ENCODE measurements around the gene TOR1A. TPM values are rescaled to one million over a fixed set of nuclear protein-coding genes. Genes with fewer than 3 reads are reported as not detected.

Gene TOR1A
- total and polyA plus RNA-seq, 8 donors = 32.0 to 40.0 (median 36.3) TPM

DNA sequence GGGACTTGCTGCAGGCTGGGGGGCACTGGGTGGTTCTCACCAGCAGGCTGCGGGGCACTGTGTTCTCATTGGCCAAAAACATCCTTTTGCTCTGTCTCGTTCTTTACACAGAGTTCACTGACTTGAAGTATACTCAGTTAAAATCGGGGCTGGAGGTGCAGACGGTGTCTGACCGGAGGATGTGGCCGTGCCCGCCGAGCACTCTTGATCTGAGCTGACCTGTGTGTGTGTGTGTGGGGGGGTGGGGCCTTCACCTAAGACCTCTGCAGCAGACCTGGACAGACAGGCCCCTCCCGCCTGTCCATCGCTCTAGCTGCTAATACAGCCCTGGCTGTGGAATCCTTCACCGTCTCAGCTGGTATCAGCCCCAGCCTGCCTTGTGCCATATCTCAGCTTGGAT is 13.8 kb downstream of the TOR1A start:
- Histone ChIP-seq H3K4me3 (no peak overlapping the region), H3K36me3 (peaks cover 0 to 85% of the 10 kb centered on the region in 2 donors), H3K27me3 (no peaks in the 10 kb centered on the region), H3K27ac (no peak overlapping the region), H3K9me3 (no peaks in the 10 kb centered on the region), H3K4me1 (peaks cover 0 to 35% of the 10 kb centered on the region in 2 donors)
- TF ChIP-seq, protein P1, sequence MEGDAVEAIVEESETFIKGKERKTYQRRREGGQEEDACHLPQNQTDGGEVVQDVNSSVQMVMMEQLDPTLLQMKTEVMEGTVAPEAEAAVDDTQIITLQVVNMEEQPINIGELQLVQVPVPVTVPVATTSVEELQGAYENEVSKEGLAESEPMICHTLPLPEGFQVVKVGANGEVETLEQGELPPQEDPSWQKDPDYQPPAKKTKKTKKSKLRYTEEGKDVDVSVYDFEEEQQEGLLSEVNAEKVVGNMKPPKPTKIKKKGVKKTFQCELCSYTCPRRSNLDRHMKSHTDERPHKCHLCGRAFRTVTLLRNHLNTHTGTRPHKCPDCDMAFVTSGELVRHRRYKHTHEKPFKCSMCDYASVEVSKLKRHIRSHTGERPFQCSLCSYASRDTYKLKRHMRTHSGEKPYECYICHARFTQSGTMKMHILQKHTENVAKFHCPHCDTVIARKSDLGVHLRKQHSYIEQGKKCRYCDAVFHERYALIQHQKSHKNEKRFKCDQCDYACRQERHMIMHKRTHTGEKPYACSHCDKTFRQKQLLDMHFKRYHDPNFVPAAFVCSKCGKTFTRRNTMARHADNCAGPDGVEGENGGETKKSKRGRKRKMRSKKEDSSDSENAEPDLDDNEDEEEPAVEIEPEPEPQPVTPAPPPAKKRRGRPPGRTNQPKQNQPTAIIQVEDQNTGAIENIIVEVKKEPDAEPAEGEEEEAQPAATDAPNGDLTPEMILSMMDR (IDR thresholded peaks at IDR 0.05) = no peak
- no peak for DNase-seq
- intact Hi-C loops (cut with DNase I) = no loop called here
- ATAC-seq = no peak

DNA sequence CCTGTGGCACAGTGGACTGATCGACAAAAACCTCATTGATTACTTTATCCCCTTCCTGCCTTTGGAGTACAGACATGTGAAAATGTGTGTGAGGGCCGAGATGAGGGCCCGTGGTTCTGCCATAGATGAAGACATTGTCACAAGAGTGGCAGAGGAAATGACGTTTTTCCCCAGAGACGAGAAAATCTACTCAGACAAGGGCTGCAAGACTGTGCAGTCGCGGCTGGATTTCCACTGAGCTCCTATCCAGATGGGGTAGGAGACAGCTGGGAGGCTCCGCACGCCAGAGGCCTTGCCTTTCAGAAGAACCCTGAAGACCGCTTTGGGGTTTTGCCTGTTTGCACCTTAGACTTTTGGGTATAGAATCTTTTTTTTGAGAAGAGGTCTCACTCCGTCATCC is 14.6 kb downstream of the TOR1A start:
- ATAC-seq (no peak), DNase-seq (no peak)
- no peak overlapping the region for H3K4me3 ChIP-seq
- peaks cover 0 to 42% of the 10 kb centered on the region in 2 donors for H3K4me1 ChIP-seq
- TF ChIP-seq, protein P1 (IDR thresholded peaks at IDR 0.05) = no peak
- peaks cover 0 to 78% of the 10 kb centered on the region in 2 donors for H3K36me3 ChIP-seq
- no peaks in the 10 kb centered on the region for H3K27me3 ChIP-seq
- intact Hi-C loops (cut with DNase I) = no loop called here
- no peak overlapping the region for H3K27ac ChIP-seq
- H3K9me3 ChIP-seq = no peaks in the 10 kb centered on the region

DNA sequence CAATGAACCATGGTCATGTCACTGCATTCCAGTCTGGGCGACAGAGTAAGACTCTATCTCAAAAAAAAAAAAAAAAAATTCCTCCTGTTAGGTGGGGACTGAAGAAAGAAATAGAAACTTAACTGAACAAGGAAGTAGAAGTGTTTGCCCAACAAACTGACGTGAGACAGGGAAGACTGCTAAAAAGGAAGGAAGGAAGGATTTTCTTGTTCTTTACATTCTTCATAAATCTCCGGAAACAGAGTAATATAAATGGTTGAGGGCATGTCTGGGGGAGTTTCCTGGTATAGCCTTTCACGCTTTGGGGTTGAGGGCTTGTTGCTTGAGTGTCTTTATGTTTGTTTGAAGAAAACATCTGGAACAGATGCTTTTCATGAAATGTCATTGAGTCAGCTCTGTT is 17.9 kb downstream of the TOR1A start:
- H3K4me1 ChIP-seq = peaks cover 5 to 50% of the 10 kb centered on the region in 2 donors
- ATAC-seq (no peak), DNase-seq (no peak)
- H3K36me3 ChIP-seq = peaks cover 0 to 46% of the 10 kb centered on the region in 2 donors
- no peaks in the 10 kb centered on the region for H3K27me3 ChIP-seq
- TF ChIP-seq, protein P1 (IDR thresholded peaks at IDR 0.05) = no peak
- no peak overlapping the region for H3K4me3 ChIP-seq
- intact Hi-C loops (cut with DNase I) = no loop called here
- no peaks in the 10 kb centered on the region for H3K9me3 ChIP-seq
- peak overlapping the region in 1 of 2 donors; percentile 82 for H3K27ac ChIP-seq

DNA sequence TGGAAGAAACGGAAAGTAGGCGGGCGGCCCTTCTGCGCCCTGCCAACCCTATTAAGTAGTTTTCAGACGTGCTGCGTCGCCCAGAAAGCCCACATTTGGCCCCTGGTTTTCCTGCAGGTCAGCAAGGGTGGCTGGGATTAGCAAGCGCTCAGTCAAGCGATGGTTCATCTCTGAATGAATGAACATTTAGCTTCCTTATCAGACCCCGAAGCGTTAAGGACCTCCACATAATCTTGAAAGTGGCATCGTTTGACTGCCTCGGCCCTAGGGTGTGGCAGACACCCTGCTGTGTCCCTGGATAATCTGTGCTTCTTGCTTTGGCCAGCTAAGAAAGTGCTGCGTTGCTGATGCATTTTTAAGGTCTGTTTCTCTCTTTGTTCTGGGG is 20.3 kb downstream of the TOR1A start:
- Histone ChIP-seq H3K27me3 (no peaks in the 10 kb centered on the region), H3K36me3 (peaks cover 0 to 22% of the 10 kb centered on the region in 2 donors), H3K4me1 (peaks cover 5 to 45% of the 10 kb centered on the region in 2 donors), H3K9me3 (no peaks in the 10 kb centered on the region), H3K27ac (peak overlapping the region; percentile 74 to 88), H3K4me3 (peak overlapping the region; percentile 85 to 90)
- intact Hi-C loops (cut with DNase I) = no loop called here
- TF ChIP-seq, protein P1 (IDR thresholded peaks at IDR 0.05) = no peak
- no peak for ATAC-seq
- no peak for DNase-seq

DNA sequence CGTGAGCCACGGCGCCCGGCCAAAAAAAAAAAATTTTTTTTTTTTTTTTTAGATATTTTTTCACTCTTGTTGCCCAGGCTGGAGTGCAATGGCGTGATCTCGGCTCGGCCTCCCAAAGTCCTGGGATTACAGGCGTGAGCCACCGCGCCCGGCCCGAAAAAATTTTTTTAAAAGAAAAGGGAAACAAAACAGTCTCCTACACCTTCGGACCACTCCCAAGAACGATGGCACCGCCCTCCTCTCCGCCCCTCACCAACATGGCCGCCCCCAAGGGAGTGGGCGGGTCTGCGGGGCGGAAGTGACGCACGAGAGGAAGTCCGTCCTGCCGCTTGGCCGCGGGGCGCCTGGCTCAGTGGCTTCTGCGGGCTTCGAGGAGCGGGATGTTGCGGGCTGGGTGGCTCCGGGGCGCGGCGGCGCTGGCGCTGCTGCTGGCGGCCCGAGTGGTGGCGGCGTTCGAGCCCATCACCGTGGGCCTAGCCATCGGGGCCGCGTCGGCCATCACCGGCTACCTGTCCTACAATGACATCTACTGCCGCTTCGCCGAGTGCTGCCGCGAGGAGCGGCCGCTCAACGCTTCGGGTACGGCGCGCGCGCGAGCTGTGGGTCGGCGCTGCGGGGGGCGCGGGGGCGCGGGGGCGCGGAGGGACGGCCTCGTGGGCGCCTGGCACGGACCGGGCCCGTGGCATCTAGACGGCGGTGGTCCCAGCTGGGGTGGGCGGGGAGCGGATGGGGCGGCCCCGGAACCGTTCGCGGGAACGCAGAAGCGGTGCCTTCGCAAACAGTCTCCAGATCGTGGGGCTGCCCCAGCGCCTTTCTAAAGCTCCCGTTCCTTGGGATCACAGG is 20.9 kb downstream of the TOR1A start, which contains the start of gene TOR1B:
Gene TOR1B, plus strand, starts transcription at position 352 of the 843 bp plus-strand sequence. Its CDS starts 29 bp downstream, at position 381.
- Histone ChIP-seq H3K4me3 (peak within 1 kb of the TSS; percentile 85 to 90), H3K27me3 (no peaks in the 10 kb centered on the region), H3K4me1 (peaks cover 5 to 39% of the 10 kb centered on the region in 2 donors), H3K27ac (peak within 1 kb of the TSS; percentile 74 to 88), H3K9me3 (no peaks in the 10 kb centered on the region), H3K36me3 (peaks cover 0 to 20% of the 10 kb centered on the region in 2 donors)
- intact Hi-C loops (cut with DNase I) = no loop called here
- DNase-seq (peak; percentile 92 to 97 (median 95)), ATAC-seq (peak; percentile 98)
- TF ChIP-seq, protein P1 (IDR thresholded peaks at IDR 0.05) = no peak
